Thyroid gland (tissue), 4 donors: ENCODE results near the gene SLC4A3. TPM values are rescaled to one million over a fixed set of nuclear protein-coding genes. Genes with fewer than 3 reads are reported as not detected.

Experiments used
- DNase-seq, 2 donors: peaks; one replicate each; pipeline ENCODE4 v3.0.0-alpha.2; 2019
- H3K27ac ChIP-seq, 3 donors: fragments of 200-600 bp; sonication (generic); 1 replicate in 2 of 3; 2 replicates in 1 of 3; pipeline ENCODE4 v1.5.1; 2016 to 2019; ENCODE audit warnings: mild to moderate bottlenecking in 1 of 3, moderate library complexity in 1 of 3
- H3K27me3 ChIP-seq: fragments of 200-600 bp; sonication (generic); one replicate; pipeline ENCODE4 v1.5.1; 2019
- H3K36me3 ChIP-seq, 2 donors: fragments of 200-600 bp; sonication (generic); one replicate each; pipeline ENCODE4 v1.5.1; 2016 to 2019
- H3K4me1 ChIP-seq, 2 donors: fragments of 200-600 bp; sonication (generic); one replicate each; pipeline ENCODE4 v1.5.1; 2017 to 2019
- H3K4me3 ChIP-seq, 3 donors: fragments of 200-600 bp; sonication (generic); replicated peaks in 1 of 3; 1 replicate in 2 of 3; 2 replicates in 1 of 3; pipeline ENCODE4 v1.5.1; 2016; ENCODE audit warnings: mild to moderate bottlenecking in 1 of 3
- H3K9me3 ChIP-seq: fragments of 200-600 bp; sonication (generic); one replicate; pipeline ENCODE4 v1.5.1; 2017
- POLR2A ChIP-seq, 2 donors: fragments of 450-650 bp; IDR thresholded peaks; one replicate each; pipeline ENCODE4 v1.6.1; 2017; ENCODE audit warnings: antibody characterized with exemption in 2 of 2, mild to moderate bottlenecking in 2 of 2, moderate library complexity in 1 of 2
- WGBS, 2 donors: methylation state at CpG; one replicate each; pipeline ENCODE4 v1.1.5; 2017; 5-methylcytosine and 5-hydroxymethylcytosine counted together
- intact Hi-C: fragments of 100-400 bp; cut with DNase I; formaldehyde crosslinking; loops from one replicate; pipeline ENCODE4 v1.15.1; 2023
- total RNA-seq, 4 donors: library from RNA; depleted of rRNA; stranded (reverse); fragments of >200 nt; gene quantifications; one replicate each; pipeline ENCODE4 v1.2.3, GENCODE V29; 2016
- TF ChIP-seq, protein P1 (sequence below), 6 experiments: fragments of 200-600 bp in 3 of 6; fragments of 450-650 bp in 3 of 6; sonication (generic) in 3 of 6; IDR thresholded peaks; one replicate each; pipeline ENCODE4 v1.5.1; 2016 to 2019; ENCODE audit warnings: antibody characterized with exemption in 6 of 6, mild to moderate bottlenecking in 2 of 6, inconsistent platforms in 1 of 6, moderate library complexity in 1 of 6

Gene SLC4A3
- total RNA-seq, 4 donors from 2014 or later: 1.2 to 3.2 (median 2.8) TPM

DNA sequence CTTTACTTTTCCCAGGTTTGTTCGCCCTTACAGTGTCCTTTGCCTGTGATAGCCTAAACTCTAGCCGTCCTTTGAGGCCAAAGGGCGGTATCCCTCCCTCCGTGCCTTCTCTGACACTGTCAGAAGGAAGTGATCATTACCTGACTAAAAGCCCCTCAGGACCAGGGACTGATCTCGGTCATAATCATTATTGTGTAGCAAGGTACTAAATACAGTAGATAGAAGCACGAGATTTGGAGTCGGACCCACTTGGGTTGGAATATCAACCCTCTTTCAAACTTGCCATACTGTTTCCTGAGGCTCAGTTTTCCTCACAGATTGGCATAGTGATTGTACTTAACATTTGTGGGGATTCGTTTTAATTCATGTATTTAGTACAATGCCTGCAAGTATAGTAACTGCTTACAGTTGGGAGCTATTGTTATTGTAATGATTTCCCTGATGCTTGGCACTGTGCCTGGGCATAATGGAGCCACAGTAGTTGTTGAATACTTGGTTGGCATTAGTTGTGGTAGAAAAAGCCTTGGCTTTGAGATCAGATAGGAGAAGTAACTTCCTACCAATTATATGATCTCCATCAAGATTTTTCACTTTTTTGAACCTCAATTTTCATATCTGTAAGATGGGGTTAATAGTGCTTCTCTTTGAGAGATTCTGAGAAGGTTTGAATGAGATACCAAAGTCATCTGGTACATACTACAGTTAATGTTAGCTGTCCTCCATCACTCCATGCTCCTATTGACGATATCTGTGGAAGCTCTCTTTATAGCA, 28.9 kb upstream of the SLC4A3 start:
- WGBS, 2 donors: 26 to 29% methylated on average over 9 of the region's 9 CpGs
- TF ChIP-seq POLR2A (IDR thresholded peaks at IDR 0.05): no peak
- TF ChIP-seq, protein P1, sequence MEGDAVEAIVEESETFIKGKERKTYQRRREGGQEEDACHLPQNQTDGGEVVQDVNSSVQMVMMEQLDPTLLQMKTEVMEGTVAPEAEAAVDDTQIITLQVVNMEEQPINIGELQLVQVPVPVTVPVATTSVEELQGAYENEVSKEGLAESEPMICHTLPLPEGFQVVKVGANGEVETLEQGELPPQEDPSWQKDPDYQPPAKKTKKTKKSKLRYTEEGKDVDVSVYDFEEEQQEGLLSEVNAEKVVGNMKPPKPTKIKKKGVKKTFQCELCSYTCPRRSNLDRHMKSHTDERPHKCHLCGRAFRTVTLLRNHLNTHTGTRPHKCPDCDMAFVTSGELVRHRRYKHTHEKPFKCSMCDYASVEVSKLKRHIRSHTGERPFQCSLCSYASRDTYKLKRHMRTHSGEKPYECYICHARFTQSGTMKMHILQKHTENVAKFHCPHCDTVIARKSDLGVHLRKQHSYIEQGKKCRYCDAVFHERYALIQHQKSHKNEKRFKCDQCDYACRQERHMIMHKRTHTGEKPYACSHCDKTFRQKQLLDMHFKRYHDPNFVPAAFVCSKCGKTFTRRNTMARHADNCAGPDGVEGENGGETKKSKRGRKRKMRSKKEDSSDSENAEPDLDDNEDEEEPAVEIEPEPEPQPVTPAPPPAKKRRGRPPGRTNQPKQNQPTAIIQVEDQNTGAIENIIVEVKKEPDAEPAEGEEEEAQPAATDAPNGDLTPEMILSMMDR (IDR thresholded peaks at IDR 0.05): no peak
- DNase-seq: peak in 1 of 2 donors; percentile 23
- Histone ChIP-seq H3K4me1 (peaks cover 0 to 13% of the 10 kb centered on the region in 2 donors), H3K4me3 (peak overlapping the region; percentile 35 to 77 (median 54)), H3K9me3 (no peaks in the 10 kb centered on the region), H3K27me3 (no peaks in the 10 kb centered on the region), H3K27ac (peak overlapping the region; percentile 79 to 91 (median 89)), H3K36me3 (peaks cover 6 to 17% of the 10 kb centered on the region in 2 donors)
- intact Hi-C loops: loop anchor here (2.0 kb wide), 1 partner anchor 50 kb away; no protein-coding TSS in a partner anchor

DNA sequence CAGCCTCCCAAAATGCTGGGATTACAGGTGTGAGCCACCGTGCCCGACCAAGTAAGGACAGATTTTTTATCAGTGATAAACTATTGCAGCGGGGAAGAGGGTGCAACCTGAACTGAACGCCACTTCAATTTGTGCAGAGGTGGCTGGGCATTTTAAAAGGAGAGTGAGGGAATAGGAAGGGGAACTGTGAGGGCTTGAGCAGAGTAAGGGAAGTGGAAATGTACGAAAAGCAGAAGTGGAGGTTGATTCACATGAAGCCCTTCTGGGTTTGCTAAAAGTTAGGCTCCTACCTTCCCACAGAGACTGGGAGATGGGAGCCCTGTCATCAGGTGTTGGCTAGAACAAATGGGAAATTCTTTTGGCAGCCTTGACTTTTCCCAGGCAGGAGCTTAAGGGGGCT, 23.7 kb upstream of the SLC4A3 start:
- WGBS, 2 donors: 92 to 97% methylated on average over 5 of the region's 5 CpGs
- no peak for TF ChIP-seq POLR2A (IDR thresholded peaks at IDR 0.05)
- TF ChIP-seq, protein P1 (IDR thresholded peaks at IDR 0.05): no peak
- Histone ChIP-seq H3K36me3 (peaks cover 30 to 46% of the 10 kb centered on the region in 2 donors), H3K27ac (no peak overlapping the region), H3K4me1 (no peaks in the 10 kb centered on the region), H3K9me3 (no peaks in the 10 kb centered on the region), H3K27me3 (no peaks in the 10 kb centered on the region), H3K4me3 (no peak overlapping the region)
- intact Hi-C loops: no loop called here
- no peak for DNase-seq

DNA sequence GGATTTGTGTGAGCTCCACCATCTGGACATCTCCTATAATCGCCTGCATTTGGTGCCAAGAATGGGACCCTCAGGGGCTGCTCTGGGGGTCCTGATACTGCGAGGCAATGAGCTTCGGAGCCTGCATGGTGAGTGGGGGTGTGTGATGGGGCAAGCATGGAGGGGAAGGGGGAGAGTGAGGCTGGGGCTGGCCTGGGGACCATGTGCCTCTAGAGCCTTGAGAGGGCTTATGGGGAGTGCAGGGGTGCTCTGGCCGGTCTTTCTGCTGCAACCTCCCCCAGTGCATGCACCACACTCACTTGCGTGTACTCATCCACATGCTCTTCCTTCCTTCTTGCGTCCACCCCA, 21.8 kb upstream of the SLC4A3 start:
- Histone ChIP-seq H3K4me3 (no peak overlapping the region), H3K27ac (no peak overlapping the region), H3K36me3 (peaks cover 37 to 50% of the 10 kb centered on the region in 2 donors), H3K4me1 (no peaks in the 10 kb centered on the region), H3K9me3 (no peaks in the 10 kb centered on the region), H3K27me3 (no peaks in the 10 kb centered on the region)
- TF ChIP-seq, protein P1 (IDR thresholded peaks at IDR 0.05): no peak
- no peak for TF ChIP-seq POLR2A (IDR thresholded peaks at IDR 0.05)
- WGBS, 2 donors: 73 to 87% methylated on average over 6 of the region's 6 CpGs
- intact Hi-C loops: no loop called here
- no peak for DNase-seq

DNA sequence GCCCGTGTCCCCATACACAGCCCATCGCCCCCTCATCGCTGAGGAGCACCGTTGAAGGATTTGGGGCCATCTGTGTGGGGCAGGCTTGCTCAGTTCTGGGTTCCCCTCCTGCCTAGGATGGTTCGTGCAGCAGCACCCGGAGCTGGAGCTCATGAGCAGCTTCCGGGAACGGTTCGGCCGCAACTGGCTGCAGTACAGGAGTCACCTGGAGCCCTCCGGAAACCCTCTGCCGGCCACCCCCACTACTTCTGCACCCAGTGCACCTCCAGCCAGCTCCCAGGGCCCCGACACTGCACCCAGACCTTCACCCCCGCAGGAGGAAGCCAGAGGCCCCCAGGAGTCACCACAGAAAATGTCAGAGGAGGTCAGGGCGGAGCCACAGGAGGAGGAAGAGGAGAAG, 19.5 kb upstream of the SLC4A3 start:
- Histone ChIP-seq H3K4me3 (no peak overlapping the region), H3K4me1 (no peaks in the 10 kb centered on the region), H3K36me3 (peaks cover 31 to 43% of the 10 kb centered on the region in 2 donors), H3K9me3 (no peaks in the 10 kb centered on the region), H3K27me3 (no peaks in the 10 kb centered on the region), H3K27ac (no peak overlapping the region)
- 90 to 92% methylated on average over 6 to 14 of the region's 15 CpGs for WGBS, 2 donors
- intact Hi-C loops: no loop called here
- TF ChIP-seq, protein P1 (IDR thresholded peaks at IDR 0.05): no peak
- no peak for TF ChIP-seq POLR2A (IDR thresholded peaks at IDR 0.05)
- no peak for DNase-seq

DNA sequence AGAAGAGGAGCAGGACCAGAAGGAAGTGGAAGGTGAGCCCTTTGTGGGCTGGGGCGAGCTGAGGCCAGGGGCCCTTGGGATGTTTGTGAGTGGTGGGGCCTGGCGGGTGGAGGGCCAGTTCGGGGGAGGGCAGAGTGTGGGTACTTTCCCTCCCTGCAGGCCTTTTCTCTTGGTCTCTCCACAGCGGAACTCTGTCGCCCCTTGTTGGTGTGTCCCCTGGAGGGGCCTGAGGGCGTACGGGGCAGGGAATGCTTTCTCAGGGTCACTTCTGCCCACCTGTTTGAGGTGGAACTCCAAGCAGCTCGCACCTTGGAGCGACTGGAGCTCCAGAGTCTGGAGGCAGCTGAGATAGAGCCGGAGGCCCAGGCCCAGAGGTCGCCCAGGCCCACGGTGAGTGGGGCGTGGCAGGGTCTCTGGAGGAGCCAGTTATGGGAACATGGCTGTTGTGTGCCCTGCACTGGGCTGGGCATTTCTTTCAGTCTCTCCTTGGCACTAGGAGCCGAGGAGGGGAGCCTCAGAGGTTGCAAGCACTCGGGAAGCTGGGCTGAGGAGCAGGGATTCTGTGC, 18.9 kb upstream of the SLC4A3 start:
- 89 to 90% methylated on average over 4 to 15 of the region's 15 CpGs for WGBS, 2 donors
- H3K9me3 ChIP-seq: no peaks in the 10 kb centered on the region
- no peak for DNase-seq
- H3K4me1 ChIP-seq: no peaks in the 10 kb centered on the region
- H3K36me3 ChIP-seq: peaks cover 31 to 39% of the 10 kb centered on the region in 2 donors
- intact Hi-C loops: no loop called here
- H3K27ac ChIP-seq: no peak overlapping the region
- TF ChIP-seq, protein P1 (IDR thresholded peaks at IDR 0.05): no peak
- no peak for TF ChIP-seq POLR2A (IDR thresholded peaks at IDR 0.05)
- no peak overlapping the region for H3K4me3 ChIP-seq
- no peaks in the 10 kb centered on the region for H3K27me3 ChIP-seq
